Measurements from ENCODE around the gene UBL7. TPM values are rescaled to one million over a fixed set of nuclear protein-coding genes. Genes with fewer than 3 reads are reported as not detected.

Gene UBL7
- total and polyA plus RNA-seq, 3 donors from 2014 or later = 61.9 to 104 (median 70.6) TPM

GRCh38 chr15:74438721-74439316, 22.1 kb downstream of the UBL7 start:
- DNase-seq = peak; percentile 83
- no peaks in the 10 kb centered on the region for H3K36me3 ChIP-seq (ENCODE audit: low read depth, missing control alignments)
- no peak overlapping the region for H3K4me3 ChIP-seq
- H3K4me1 ChIP-seq = peaks cover 25% of the 10 kb centered on the region
- no peak overlapping the region for H3K27ac ChIP-seq
- H3K27me3 ChIP-seq = no peaks in the 10 kb centered on the region
- no peaks in the 10 kb centered on the region for H3K9me3 ChIP-seq
- intact Hi-C loops (cut with DNase I; ENCODE audit: low total_unique reads) = loop anchor here (5.0 kb wide), 1 partner anchor 57 kb away; no protein-coding TSS in a partner anchor
- peak; percentile 89 to 93 (median 93) for TF ChIP-seq CTCF (IDR thresholded peaks at IDR 0.05)
- no peak for TF ChIP-seq POLR2A (IDR thresholded peaks at IDR 0.05)
- 7 to 24% methylated on average over 2 of the region's 2 CpGs for WGBS, 2 donors

- intact Hi-C loops (cut with DNase I; ENCODE audit: low total_unique reads) = loop anchor here (5.0 kb wide), 1 partner anchor 56 kb away; no protein-coding TSS in a partner anchor
- no peak for DNase-seq
- WGBS, 2 donors = 74 to 76% methylated on average over 2 of the region's 2 CpGs
- TF ChIP-seq CTCF (IDR thresholded peaks at IDR 0.05) (no peak), POLR2A (IDR thresholded peaks at IDR 0.05) (no peak)
- no peaks in the 10 kb centered on the region for H3K27me3 ChIP-seq
- H3K4me1 ChIP-seq = peaks cover 19% of the 10 kb centered on the region
- no peaks in the 10 kb centered on the region for H3K9me3 ChIP-seq
- H3K4me3 ChIP-seq = no peak overlapping the region
- no peaks in the 10 kb centered on the region for H3K36me3 ChIP-seq (ENCODE audit: low read depth, missing control alignments)
- H3K27ac ChIP-seq = no peak overlapping the region
Measured at GRCh38 chr15:74438206-74438605, 22.8 kb downstream of the UBL7 start.

GRCh38 chr15:74434263-74435136, 26.5 kb downstream of the UBL7 start:
- no peak for DNase-seq
- Histone ChIP-seq H3K4me1 (peaks cover 37% of the 10 kb centered on the region), H3K4me3 (peak overlapping the region; percentile 78 to 92), H3K27ac (peak overlapping the region; percentile 79 to 89), H3K27me3 (no peaks in the 10 kb centered on the region), H3K9me3 (no peaks in the 10 kb centered on the region), H3K36me3 (ENCODE audit: low read depth, missing control alignments) (no peaks in the 10 kb centered on the region)
- TF ChIP-seq CTCF (IDR thresholded peaks at IDR 0.05) (no peak), POLR2A (IDR thresholded peaks at IDR 0.05) (no peak)
- WGBS, 2 donors = 33 to 52% methylated on average over 9 to 16 of the region's 16 CpGs
- intact Hi-C loops (cut with DNase I; ENCODE audit: low total_unique reads) = loop anchor here (5.0 kb wide), 1 partner anchor 52 kb away; no protein-coding TSS in a partner anchor

- Histone ChIP-seq H3K36me3 (ENCODE audit: low read depth, missing control alignments) (no peaks in the 10 kb centered on the region), H3K27ac (peak within 1 kb of the TSS; percentile 79 to 89), H3K4me3 (peak within 1 kb of the TSS; percentile 78 to 92), H3K9me3 (no peaks in the 10 kb centered on the region), H3K4me1 (peaks cover 45% of the 10 kb centered on the region), H3K27me3 (no peaks in the 10 kb centered on the region)
- WGBS, 2 donors = 0 to 1% methylated on average over 17 to 49 of the region's 75 CpGs
- TF ChIP-seq POLR2A (IDR thresholded peaks at IDR 0.05) (peak; percentile 76), CTCF (IDR thresholded peaks at IDR 0.05) (no peak)
- peak; percentile 88 for DNase-seq
- intact Hi-C loops (cut with DNase I; ENCODE audit: low total_unique reads) = no loop called here
Measured at GRCh38 chr15:74433592-74434262, 27.2 kb downstream of the UBL7 start, which contains the start of gene SEMA7A. SEMA7A (minus strand) TSS chr15:74433958; CDS start chr15:74433918, 40 bp downstream.

All from testis (tissue), 3 donors.